ENCODE results near the gene FUOM.

FUOM gene

DNA sequence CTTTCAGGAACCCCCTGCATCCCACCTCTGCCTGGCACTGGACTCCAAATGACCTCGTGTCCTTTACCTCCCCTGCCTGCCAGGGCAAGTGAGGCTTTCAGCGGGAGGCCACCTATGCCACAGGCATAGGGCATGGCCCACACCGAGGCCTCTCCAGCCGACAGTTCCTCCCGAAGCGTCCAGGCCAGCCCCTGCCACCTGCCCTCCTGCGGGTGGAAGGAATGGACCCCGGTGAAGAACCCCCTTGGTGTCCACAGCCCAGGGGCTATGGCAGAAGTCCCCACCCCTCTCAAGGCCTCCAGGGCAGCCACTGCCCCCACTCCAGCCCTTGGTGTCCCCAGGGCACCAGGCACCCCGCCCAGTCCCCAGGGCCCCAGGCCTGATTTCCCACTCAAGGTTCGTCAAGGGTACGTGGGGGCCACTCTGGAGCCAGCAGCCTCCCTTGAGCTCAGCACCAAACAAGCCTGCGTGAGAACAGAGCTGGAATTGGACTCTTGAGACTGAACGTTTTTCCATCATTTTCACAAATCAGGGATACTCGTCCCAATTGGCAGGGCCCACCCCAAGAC is 3.1 kb downstream of the FUOM start:
- TF ChIP-seq, protein P1, sequence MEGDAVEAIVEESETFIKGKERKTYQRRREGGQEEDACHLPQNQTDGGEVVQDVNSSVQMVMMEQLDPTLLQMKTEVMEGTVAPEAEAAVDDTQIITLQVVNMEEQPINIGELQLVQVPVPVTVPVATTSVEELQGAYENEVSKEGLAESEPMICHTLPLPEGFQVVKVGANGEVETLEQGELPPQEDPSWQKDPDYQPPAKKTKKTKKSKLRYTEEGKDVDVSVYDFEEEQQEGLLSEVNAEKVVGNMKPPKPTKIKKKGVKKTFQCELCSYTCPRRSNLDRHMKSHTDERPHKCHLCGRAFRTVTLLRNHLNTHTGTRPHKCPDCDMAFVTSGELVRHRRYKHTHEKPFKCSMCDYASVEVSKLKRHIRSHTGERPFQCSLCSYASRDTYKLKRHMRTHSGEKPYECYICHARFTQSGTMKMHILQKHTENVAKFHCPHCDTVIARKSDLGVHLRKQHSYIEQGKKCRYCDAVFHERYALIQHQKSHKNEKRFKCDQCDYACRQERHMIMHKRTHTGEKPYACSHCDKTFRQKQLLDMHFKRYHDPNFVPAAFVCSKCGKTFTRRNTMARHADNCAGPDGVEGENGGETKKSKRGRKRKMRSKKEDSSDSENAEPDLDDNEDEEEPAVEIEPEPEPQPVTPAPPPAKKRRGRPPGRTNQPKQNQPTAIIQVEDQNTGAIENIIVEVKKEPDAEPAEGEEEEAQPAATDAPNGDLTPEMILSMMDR (conservative IDR thresholded peaks at IDR 0.05; ENCODE audit: low read depth, low read length) = no peak
- no peak overlapping the region for H3K4me3 ChIP-seq (ENCODE audit: low read length)
- DNase-seq (ENCODE audit: low read depth) = no peak

DNA sequence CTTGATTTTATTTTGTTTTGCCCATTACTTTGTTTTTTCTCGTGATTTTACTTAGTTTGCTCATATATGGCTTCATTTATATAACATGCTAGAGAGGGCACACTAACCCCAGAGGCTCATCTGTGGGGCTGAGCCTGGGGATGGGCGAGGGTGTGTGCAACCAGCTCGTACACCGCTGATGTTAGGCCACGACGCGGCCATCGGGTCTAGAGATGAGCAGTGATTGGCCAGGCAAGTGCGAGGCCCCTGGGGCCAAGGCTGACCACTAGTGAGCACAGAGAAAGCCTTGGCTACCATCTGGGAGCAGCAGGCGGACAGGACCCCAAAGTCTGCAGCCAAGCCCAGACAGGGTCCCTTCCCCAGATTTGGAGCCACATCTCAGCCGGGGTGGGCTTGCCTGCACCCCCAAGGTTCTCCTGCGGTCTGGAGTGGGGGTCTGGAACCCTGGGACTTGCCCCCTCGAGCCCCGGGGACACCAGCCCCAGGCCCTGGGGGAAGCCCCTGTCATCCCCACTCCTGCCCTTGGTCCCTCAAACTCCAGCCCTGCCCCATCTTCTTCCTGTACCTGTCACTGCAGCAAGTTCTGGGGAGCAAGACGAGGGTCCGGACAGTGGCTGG is 3.7 kb downstream of the FUOM start:
- no peak for DNase-seq (ENCODE audit: low read depth)
- TF ChIP-seq, protein P1 (conservative IDR thresholded peaks at IDR 0.05; ENCODE audit: low read depth, low read length) = no peak

GRCh38 chr10:133353202-133353959 is 4.4 kb downstream of the FUOM start:
- H3K4me3 ChIP-seq (ENCODE audit: low read length) = no peak overlapping the region
- DNase-seq (ENCODE audit: low read depth) = no peak
- TF ChIP-seq, protein P1 (conservative IDR thresholded peaks at IDR 0.05; ENCODE audit: low read depth, low read length) = no peak

More for the DNA sequence above, 3.7 kb downstream of the FUOM start:
- no peak overlapping the region for H3K4me3 ChIP-seq (ENCODE audit: low read length)

GRCh38 chr10:133351408-133352318 is 6.2 kb downstream of the FUOM start:
- TF ChIP-seq, protein P1 (conservative IDR thresholded peaks at IDR 0.05; ENCODE audit: low read depth, low read length) = peak; percentile 5
- DNase-seq (ENCODE audit: low read depth) = no peak
- H3K4me3 ChIP-seq (ENCODE audit: low read length) = no peak overlapping the region

DNA sequence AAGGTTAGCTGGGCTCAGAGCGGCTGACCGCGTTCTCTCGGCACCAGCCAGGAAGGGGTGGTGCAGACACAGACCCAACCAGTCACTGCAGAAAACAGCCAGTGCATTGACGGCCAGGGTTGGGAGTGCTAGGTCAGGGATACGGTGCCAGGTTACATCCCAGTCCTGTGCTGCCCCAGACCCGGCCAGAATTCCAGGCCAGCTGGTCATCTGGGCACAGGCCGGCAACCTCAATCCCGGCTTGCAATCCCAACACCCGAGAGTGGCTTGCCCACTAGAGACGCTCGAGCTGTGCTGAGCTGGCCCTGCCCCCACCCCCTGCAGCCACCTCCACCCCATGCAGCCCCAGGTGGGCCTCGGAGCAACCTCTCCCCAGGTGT is 6.9 kb downstream of the FUOM start:
- TF ChIP-seq, protein P1 (conservative IDR thresholded peaks at IDR 0.05; ENCODE audit: low read depth, low read length) = no peak
- no peak overlapping the region for H3K4me3 ChIP-seq (ENCODE audit: low read length)
- no peak for DNase-seq (ENCODE audit: low read depth)

- no peak overlapping the region for H3K4me3 ChIP-seq (ENCODE audit: low read length)
- DNase-seq (ENCODE audit: low read depth) = no peak
- TF ChIP-seq, protein P1 (conservative IDR thresholded peaks at IDR 0.05; ENCODE audit: low read depth, low read length) = no peak
These were observed 7.4 kb downstream of the FUOM start for GRCh38 chr10:133350283-133350949.
